AG20443 (cell line): ENCODE data around the gene LEAP2.
"Not testable (repeated sequence)": the region's sequence is repeated elsewhere in the genome, so short reads cannot be mapped to it uniquely, and the experiment has no call there.

ENCODE experiments used
- DNase-seq: peaks from one replicate; pipeline ENCODE4 v3.0.0; 2012; ENCODE audit warnings: low spot score, mixed read lengths

Gene LEAP2

DNA sequence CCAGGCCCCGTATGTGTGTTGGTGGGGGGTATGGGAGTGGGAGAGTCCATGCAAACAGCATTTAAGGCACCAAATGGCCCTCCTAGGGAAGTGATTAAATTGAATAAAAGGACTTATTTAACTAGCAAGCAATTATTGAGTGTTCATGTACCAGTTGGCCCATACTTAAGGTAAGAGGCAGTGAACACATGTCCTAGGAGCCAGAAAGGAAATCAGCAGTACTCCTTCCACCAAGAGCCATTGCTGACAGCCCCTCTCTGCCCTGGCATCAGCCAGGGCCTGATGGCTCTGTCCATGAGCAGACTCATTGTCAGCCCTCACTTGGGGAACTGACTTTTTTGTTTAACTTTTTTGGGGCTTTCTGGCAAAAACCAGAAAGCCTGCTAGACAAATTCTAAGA is 32.6 kb upstream of the LEAP2 start:
- no peak for DNase-seq

DNA sequence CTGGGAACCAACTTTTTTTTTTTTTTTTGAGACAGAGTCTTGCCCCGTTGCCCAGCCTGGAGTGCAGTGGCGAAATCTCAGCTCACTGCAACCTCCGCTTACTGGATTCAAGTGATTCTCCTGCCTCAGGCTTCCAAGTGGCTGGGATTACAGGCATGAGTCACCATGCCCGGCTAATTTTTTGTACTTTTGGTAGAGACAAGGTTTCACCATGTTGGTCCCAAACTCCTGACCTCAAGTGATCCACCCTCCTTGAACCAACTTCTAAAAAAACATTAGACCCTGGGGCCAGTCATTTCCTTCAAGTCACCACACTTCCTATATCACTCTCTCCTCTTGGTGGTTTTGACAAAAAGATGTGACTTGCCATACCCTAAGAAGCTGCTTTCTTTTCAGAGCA is 32.2 kb upstream of the LEAP2 start:
- DNase-seq, result no peak

DNA sequence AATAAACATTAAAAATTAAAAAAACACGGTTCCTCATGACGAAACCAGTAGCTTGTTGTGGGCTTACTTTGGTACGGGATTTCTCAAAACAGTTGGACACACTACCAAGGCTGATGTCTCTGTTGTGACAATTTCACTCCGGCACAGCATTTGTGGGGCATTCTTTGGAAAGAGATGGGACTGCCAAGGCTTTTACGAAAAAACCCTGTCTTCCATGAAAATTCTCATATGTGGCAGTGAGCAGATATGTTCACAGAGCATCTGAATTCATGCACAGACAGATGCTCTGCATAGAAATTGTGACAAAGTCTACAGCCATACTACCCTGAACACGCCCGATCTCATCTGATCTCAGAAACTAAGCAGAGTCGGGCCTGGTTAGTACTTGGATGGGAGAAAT is 25.2 kb upstream of the LEAP2 start:
- DNase-seq, result no peak

DNA sequence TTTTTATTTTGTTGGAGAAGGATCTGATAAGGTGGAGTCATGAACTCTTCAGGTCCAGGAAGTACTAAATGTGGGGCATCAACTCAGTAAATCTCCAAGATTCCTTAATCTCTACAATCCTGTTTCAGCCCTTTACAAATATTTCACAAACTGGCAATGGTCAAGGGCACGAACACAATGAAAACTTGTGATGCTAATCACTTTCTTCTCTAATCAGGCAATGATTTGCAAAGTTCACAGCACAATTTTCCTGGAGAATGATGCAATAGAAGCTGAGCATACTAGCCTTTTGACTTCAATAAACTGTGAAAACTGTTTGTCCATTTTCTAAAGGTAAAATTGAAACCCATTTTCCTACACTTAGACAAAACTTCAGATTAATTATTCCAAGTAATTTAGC is 24.1 kb upstream of the LEAP2 start:
- no peak for DNase-seq

DNA sequence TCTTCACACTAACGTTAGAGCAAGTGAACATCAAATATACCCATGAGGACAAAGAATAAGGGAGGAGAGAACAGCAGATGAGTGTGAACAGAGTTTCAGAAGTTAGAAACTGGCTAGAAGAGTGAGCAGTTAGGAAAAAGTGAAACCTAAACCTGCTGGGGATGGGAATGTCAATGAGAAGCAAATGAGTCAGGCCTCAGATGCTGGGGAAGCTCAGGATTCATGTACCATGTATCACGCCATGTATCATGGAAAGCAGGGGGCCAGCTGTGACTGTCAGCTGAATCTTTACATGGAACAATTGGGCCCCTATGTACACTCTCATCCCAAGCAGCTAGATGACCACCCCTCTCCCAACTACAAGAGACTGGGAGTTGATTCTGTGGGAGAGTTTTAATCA is 23.4 kb upstream of the LEAP2 start:
- peak; percentile 53 for DNase-seq

DNA sequence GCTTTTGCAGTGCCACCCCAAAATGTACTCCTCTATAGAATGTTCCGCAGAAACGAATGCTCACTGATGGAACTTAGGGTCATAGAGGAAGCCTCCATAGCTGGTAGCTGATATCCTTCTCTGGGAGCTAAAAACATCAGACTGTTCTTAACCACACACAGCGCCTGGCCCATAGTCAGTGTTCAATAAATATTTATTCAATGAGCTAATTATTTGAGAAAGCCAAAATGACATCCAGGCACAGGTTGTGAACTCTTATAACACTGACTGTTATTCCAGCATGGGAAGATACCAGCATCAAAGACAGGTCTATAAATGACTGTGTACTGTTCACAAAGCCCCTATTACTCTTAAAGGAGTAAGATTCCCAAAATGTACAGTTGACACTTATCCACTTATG is 20.1 kb upstream of the LEAP2 start:
- no peak for DNase-seq

DNA sequence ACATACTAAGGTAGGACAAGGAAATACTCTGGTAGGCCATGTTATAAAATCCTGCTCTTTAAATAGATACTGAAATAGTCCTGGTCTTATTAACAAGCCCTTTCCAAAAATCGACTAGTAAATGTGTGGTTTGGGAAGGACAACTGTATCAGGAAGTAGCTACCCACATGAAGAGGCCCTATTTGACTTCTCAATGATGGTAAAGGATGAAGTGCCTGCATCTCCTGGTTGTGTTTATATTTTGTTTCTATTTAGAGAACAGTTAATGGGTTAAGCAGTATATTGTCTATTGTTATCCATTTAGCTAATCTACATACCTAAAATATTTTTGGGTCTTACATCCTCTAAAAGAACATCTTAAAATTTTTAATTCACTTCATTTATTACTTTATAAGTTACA is 19.7 kb upstream of the LEAP2 start:
- no peak for DNase-seq

DNA sequence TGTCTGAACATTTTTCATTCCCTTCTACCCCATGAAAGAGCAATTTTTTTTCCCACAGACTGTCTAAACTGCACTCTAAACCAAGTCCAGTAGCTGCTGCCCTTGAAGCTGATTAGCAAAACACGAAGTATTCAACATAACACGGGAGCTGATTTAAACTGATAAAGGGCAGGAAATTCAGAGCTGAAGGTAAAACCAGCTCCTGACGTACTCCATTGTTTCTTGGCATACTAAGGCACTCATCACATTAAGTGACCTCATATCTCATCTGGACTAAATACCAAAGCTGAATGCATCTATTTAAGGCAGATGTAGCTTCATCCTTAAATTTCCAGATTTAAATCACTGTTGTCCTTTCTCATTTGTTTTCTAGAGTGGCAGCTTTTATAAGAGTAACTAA is 19.2 kb upstream of the LEAP2 start:
- no peak for DNase-seq

DNA sequence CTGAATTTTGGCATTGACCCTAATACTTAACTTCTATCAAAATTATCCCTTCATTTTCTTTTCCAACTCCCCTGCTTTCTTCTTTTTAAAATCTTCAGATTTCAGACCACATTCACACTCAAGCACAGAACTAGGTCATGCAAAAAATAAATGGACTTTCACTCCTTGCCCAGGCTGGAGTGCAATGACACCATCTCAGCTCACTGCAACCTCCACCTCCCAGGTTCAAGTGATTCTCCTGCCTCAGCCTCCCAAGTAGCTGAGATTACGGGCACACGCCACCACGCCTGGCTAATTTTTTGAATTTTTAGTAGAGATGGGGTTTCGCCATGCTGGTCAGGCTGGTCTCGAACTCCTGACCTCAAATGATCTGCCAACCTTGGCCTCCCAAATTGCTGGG is 18.5 kb upstream of the LEAP2 start:
- not testable (repeated sequence) for DNase-seq

DNA sequence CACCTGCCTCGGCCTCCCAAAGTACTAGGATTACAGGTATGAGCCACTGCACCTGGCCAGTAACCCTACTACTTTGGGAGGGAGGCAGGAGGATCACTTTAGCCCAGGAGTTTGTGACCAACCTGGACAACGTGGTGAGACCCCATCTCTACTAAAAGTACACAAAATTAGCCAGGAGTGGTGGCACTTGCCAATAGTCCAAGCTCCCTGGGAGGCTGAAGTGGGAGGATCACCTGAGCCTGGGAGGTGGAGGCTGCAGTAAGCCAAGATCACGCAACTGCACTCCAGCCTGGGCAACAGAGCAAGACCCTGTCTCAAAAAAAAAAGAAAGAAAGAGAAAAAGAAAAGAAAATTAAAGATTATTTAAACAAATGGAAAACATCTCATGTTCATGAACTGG is 17.5 kb upstream of the LEAP2 start:
- DNase-seq, result no peak

DNA sequence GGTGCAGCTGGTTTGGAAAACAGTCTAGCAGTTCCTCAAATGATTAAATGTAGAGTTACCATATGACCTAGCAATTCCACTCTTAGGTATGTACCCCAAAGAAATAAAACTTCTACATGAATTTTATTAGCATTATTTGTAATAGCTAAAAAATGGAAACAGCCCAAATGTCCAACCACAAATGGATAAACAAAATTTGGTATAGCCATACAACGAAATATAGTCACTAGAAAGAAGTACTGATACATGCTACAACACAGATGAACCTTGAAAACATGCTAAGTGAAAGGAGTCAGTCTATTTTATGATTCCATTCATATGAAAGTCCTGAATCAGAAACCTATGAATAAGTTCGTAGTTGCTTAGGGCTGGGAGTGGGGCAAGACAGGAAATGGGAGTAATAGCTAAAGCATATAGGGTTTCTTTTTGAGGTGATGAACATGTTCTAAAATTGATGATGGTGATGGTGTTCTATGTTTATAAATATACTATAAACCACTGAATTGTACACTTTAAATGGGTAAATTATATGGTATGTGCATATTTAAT is 13.5 kb upstream of the LEAP2 start:
- no peak for DNase-seq

DNA sequence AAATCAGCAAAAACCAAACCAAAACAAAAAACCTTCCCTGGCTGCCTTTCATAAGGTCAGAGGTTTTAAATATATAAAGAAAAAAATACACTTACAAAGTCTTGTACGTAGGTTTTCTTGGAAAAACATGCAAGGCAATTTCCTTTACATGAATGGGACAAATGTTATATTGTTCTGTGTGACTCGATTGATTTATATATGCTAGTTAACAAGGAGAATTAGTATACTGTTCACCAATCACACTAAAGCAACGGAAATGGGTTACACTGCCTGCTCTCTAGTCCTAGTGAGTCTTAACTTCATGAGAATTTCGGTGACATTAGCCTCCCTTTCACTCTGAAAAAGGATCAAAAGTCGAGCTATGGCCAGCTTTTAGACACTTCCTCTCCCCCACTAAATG is 12.7 kb upstream of the LEAP2 start:
- no peak for DNase-seq

DNA sequence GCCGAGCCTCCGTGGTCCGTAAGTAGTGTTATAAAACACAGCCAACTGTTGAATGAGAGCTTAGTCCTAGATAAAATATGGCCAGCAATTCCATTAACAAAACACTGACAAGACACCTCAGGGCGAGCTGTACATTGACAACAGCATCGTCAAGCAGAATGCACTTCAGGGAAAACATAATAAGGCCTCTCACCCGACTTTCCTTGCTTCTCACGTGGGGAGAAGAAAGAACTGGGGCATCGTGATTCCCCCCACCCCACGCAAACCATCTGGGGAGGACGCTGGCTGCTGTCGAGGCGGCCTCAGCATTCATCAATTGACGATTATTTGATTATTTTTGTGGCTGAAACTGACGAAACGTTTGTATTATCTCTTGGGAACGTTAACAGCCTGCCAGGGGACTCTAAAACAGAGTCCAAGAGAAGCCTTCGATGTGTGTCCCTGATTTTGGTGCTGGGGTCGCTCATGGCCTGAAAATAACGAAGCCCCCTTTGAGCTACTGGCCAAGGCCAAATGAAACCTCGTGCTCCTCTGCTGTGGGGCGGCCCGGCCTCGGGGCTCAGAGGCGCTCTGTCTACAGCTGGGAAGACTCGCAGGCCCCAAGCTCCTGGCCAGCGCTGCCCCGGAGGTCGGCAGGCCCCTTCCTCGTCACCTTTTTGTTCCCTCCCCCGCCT is 7.7 kb upstream of the LEAP2 start:
- DNase-seq, result no peak

DNA sequence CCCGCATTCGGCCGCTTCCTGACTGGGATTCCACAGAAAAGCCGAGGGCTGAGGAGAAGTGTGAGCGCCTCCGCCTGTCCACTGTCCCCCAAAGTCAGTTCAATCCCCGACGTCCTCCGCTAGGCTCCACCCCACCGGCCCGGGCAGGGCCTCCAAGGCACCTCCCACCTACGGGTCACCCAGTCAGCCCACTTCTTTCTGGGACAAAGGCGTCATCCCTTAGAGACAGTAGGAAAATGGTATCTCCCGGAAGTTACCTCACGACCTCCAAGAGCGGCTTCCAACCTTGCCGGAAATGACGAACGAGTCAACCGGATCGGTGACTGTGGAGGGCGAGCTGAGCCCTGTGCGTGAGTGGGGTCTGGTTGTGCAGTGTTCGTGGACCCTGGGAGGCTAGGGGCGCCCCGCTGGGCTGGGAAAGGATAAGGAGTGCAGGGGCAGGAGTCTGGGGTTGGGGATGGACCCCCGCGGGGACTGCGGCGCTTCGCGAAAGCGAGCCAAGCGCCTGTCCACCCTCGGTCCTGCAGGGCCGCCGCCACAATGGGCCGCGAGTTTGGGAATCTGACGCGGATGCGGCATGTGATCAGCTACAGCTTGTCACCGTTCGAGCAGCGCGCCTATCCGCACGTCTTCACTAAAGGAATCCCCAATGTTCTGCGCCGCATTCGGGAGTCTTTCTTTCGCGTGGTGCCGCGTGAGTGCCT is 7.0 kb upstream of the LEAP2 start, which contains the start of the genes GDF9 and UQCRQ:
Gene GDF9 (minus strand): TSS at position 128 of the 704 bp plus-strand sequence. CDS start 1,936 bp downstream, outside the sequence.
Gene UQCRQ (plus strand): TSS at position 301 of the 704 bp plus-strand sequence. CDS start 240 bp downstream, at position 541.
- peak; percentile 98 for DNase-seq

DNA sequence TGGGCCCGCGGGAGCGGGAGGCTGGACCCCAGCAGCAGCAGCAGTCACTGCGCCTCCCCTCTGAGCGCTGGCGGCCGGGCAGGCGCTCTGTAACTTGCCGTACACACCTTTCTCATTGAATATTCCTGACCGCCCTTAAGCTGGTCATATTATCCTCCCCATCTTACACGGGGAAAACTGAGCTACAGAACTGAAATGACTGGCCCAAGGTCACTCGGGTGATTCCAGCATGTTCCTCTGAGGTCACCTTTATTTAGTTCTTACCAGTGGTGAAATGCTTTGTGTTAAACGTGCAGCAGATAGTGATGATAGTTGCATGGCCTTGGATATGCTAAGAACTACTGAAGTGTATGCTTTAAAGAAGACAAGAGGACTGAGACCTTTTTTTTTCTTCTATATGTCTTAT is 6.4 kb upstream of the LEAP2 start:
- no peak for DNase-seq

DNA sequence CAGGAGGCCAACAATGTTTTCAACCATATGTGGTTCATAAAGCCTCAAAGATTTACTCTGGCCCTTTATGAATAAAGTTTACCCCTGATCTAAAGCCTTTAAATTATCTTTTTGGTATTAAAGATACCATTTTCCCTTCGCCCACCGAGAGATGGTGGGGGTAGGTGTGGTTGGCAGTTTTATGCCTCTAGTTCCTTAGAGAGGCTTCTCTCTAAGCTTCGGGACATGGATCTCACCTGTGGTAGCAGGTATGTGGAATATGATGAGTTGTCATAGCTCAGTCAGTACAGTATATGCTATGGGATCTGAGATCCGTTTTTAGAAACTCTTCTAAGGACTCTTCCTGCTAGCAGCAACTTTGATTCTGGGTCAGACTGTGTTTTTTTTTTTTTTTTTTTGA is 4.7 kb upstream of the LEAP2 start:
- DNase-seq, result no peak

DNA sequence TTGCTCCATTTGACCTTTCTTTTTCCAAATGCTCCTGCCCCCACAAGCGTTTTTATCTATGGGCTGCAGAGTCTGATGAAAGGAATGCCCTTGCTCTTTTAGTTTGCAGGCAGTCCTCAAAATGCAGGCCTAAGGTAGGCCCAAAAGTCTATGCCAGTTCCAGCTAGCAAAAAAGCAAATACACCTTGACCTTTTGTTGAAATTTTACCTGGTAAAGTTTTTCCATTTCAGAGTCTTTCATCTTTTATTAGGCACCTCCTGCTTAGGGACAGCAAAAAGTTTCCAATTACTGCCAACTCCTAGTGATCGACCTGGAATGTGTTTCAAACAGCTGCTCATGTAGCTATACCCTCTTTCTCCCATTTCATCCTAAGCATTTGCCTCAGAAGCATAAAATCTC is 2.7 kb upstream of the LEAP2 start:
- no peak for DNase-seq

DNA sequence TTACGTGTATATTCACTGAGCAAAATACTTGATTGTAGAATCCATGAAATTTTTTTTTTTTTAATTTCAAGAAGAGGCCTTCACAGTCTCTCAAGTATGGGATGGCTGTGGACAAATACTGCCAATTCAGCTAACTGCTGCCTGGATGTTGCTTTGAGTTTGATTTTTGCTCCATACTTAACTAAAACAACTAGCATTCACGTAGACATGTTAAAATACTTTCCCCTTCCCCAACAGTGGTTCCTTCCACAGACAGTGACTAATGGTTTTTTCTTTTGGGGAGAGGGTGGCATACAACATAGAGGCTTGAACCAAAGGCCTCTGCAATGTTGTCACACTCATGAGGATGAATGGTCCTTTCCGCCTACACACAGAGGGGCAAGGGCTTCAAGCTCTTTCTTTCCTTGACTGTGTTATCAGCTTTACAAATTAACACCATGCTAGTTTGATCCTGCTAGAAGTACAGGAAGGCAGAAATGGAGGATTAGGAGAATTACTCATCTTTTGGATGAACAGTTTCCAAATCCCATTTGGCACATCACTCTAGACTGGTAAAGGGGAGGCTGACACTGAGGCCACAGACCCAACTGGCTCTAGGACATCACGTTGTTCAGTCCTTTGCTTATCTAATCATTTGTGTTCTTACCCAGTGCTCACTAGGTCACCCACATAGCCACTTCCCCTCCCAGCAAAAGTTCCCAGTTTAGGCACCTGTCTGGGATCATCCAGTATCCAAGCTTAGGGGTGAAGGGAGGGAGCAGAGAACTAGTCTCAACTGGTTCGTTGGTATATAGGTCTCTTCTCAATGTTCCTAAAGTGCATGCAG is 1.8 kb upstream of the LEAP2 start:
- no peak for DNase-seq

DNA sequence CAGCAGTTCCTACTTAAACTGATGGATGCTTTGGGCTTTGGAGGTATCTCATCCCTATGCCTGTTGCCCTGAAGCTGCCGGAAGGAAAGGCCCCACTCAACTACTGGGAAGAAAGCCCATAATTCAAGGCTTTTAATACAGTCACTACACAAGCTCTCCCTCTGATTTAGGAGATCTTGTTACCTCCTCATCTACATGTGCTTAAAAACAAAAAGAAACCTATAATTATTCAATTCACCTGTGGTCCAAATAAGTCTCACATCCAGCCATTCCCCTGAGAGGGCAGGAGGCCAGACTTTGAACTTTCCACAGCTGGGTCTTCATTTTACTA is 715 bp upstream of the LEAP2 start:
- DNase-seq, result no peak

DNA sequence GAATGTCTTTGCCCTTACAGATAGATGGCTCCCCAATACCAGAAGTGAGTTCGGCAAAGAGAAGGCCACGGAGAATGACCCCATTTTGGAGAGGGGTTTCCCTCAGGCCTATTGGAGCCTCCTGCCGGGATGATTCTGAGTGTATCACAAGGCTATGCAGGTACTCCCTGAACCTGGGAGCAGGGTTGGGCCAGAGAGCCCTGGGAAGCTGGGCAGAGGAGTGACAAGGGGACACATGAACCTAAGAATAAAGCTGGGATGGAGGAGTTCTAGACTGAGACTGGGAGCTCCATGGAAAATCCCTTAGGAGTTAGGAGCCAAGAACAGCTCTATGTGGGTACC is 433 bp downstream of the LEAP2 start:
- DNase-seq, result no peak

DNA sequence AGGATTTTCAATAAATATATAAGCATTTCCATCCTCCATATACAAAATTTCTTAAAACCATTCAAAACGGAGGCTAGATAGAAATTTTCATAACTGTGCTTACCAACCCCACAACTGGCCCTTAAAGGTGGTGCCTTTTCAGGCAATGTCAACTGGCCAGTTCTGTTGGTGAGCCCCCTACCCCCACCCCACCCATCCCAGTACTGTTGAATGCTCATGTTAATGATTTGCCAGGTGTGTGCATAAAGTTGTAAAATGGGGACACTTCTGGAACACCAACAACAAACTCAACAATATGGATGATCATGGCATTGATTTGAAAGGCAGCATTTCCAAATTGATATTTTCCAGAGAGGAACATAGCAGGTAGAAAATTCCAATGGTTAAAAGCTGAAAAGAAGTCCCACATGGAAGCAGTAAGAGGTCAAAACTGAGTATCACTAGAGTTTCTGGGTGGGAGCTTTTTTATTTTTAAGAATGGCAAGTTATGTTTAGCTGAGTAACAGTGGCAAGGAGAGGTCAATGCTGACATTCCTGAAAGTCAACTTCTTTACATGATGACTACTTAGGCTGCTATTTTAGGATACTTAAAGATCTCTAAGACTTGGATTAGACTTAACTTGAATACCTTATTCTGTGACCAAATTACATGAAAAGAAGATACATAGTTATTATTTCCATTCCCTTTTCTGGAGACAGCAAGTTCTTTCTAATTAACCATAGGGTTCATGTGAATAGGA is 2.7 kb downstream of the LEAP2 start:
- no peak for DNase-seq

DNA sequence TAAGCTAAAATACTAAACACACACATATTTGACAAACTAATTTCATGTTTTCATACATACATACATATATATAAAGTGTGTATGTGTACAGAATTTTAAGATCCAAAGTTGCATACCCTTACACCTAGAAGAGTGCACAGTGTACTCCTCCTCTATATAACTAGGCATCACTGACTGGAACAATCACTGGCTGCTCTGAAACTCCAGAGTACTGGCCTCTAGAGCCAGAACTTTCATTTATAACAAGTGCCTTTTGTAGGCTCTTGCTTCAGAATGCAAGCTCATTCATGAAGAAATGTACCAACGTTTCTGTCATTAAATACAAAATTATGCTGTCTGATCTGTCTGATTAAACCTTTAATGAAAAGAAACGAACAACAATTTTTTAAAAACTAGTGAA is 4.0 kb downstream of the LEAP2 start:
- no peak for DNase-seq
